K562 (cell line): ENCODE data around the gene SLC7A5. TPM values are rescaled to one million over a fixed set of nuclear protein-coding genes. Genes with fewer than 3 reads are reported as not detected.
A peak's percentile ranks its signal among the peaks of the same experiment; 100 is the strongest.

Source experiments
- KAT2B ChIP-seq: IDR thresholded peaks from one replicate; pipeline ENCODE4 v1.6.1; 2012; ENCODE audit warnings: low read depth, mild to moderate bottlenecking, control low read depth, inconsistent platforms, low read length, moderate library complexity
- NR4A1 ChIP-seq, 2 experiments: fragments of 250-450 bp in 1 of 2; fragments of 450-650 bp in 1 of 2; sonication (Bioruptor Pico) in 1 of 2; IDR thresholded peaks; 2 replicates each; pipeline versions ENCODE4 v1.4.0 to v1.6.1; 2016 to 2020; ENCODE audit warnings: mild to moderate bottlenecking in 2 of 2, missing compliant biosample characterization in 1 of 2, missing genetic modification characterization in 1 of 2, moderate library complexity in 1 of 2
- SMARCC2 ChIP-seq: fragments of 450-650 bp; IDR thresholded peaks from 2 replicates; pipeline ENCODE4 v1.6.1; 2017; ENCODE audit warnings: antibody characterized with exemption, moderate library complexity, mild to moderate bottlenecking, low read depth
- TCFL5 ChIP-seq: fragments of 250-450 bp; sonication (Bioruptor Pico); conservative IDR thresholded peaks from 2 replicates; pipeline ENCODE4 v1.6.1; 2021; ENCODE audit warnings: mild to moderate bottlenecking, moderate library complexity, matching md5 sums
- ZNF764 ChIP-seq: fragments of 250-450 bp; sonication (Bioruptor Pico); IDR thresholded peaks from 2 replicates; pipeline ENCODE4 v1.4.0; 2020; ENCODE audit warnings: low read depth, mild to moderate bottlenecking, moderate library complexity
- polyA plus RNA-seq, 8 experiments: library from polyadenylated mRNA; depleted of rRNA in 4 of 8; stranded (reverse) in 5 of 8; unstranded in 3 of 8; fragments of >200 nt; fragmentation: Nextera tagmentation in 2 of 8; fragmentation: Illumina TruSeq in 1 of 8; extraction: Ambion mirVana in 2 of 8; extraction: Trizol in 1 of 8; gene quantifications; 2 replicates each; pipeline versions ENCODE4 v1.2.1 to v1.2.3, GENCODE V29; 2011 to 2014; ENCODE audit warnings: inconsistent platforms in 1 of 8, missing spikeins in 1 of 8
- total RNA-seq, 7 experiments: library from RNA; depleted of rRNA in 6 of 7; stranded (reverse); fragments of >200 nt in 6 of 7; fragmentation: Illumina TruSeq in 2 of 7; extraction: Trizol in 2 of 7; gene quantifications; 2 replicates each; pipeline versions ENCODE4 v1.2.1 to v1.2.3, GENCODE V29; 2011 to 2021; ENCODE audit warnings: low replicate concordance in 1 of 7
- TF ChIP-seq, protein P1 (sequence below): fragments of 450-650 bp; formaldehyde crosslinking; IDR thresholded peaks from 2 replicates; pipeline ENCODE4 v1.4.0; 2020; ENCODE audit warnings: mild to moderate bottlenecking, moderate library complexity
- TF ChIP-seq, protein P2 (sequence below): IDR thresholded peaks from 2 replicates; pipeline ENCODE4 v1.6.1; 2014; ENCODE audit warnings: antibody characterized with exemption
- TF ChIP-seq, protein P3 (sequence below): fragments of 450-650 bp; IDR thresholded peaks from 2 replicates; pipeline ENCODE4 v1.6.1; 2016; ENCODE audit warnings: mild to moderate bottlenecking, moderate library complexity
- TF ChIP-seq, protein P4 (sequence below): fragments of 250-450 bp; sonication (Bioruptor Pico); IDR thresholded peaks from 2 replicates; pipeline ENCODE4 v1.5.0; 2020; ENCODE audit warnings: mild to moderate bottlenecking, borderline replicate concordance

Gene SLC7A5
- total and polyA plus RNA-seq, 9 of the 15 experiments (the other 6 are each of a cell fraction or from before 2014, with no cell fraction given), result 1.9 to 220 (median 18.6) TPM

DNA sequence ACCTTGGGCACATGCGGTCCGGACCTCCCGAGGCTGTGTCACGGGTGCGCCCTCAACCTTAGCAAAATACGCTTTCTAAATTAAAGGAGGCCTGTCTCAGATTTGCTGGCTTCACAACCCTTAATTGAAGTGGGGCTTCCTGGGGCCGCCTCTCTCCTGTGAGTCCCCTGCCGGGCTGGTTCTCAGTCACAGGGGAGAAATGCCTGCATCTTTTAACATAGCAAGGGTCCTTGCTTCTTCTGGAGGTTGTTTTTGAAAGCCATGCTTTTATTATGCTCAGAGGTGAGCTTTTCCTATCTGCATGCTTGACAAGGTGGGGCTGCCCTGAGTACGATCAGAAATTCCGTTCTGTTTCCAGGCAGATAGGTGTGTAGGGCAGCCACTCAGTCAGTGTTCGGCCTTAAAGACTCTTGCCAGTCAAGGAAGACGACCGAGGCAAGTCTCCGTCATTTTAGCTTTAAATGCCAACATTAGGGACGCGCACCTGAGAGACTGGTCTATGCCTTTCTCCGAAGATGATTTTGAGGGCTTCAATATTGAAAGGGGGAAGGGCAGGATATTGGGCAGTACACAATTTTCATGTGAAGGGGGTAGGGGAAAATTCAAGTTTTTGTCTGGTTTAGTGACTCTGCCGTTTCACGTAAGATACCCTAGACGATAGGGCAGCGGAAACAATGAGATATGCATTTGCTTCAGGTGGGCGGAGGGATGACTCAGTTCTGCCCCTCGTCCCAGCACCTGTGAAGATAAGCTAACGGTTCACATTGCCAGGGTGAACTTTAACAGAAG is 5.5 kb upstream of the SLC7A5 start (continued):
- TF ChIP-seq, protein P1, sequence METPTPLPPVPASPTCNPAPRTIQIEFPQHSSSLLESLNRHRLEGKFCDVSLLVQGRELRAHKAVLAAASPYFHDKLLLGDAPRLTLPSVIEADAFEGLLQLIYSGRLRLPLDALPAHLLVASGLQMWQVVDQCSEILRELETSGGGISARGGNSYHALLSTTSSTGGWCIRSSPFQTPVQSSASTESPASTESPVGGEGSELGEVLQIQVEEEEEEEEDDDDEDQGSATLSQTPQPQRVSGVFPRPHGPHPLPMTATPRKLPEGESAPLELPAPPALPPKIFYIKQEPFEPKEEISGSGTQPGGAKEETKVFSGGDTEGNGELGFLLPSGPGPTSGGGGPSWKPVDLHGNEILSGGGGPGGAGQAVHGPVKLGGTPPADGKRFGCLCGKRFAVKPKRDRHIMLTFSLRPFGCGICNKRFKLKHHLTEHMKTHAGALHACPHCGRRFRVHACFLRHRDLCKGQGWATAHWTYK (CRISPR knock-in tag), result no peak
- TF ChIP-seq SMARCC2 (0 out of 2 replicates have a peak, but pooled peaks have one; percentile 29), KAT2B (no peak), TCFL5 (no peak), ZNF764 (CRISPR knock-in tag) (no peak), NR4A1 (CRISPR knock-in tag; IDR thresholded peaks at IDR 0.05) (no peak), NR4A1 (tag; IDR thresholded peaks at IDR 0.05) (no peak)
- TF ChIP-seq, protein P2, sequence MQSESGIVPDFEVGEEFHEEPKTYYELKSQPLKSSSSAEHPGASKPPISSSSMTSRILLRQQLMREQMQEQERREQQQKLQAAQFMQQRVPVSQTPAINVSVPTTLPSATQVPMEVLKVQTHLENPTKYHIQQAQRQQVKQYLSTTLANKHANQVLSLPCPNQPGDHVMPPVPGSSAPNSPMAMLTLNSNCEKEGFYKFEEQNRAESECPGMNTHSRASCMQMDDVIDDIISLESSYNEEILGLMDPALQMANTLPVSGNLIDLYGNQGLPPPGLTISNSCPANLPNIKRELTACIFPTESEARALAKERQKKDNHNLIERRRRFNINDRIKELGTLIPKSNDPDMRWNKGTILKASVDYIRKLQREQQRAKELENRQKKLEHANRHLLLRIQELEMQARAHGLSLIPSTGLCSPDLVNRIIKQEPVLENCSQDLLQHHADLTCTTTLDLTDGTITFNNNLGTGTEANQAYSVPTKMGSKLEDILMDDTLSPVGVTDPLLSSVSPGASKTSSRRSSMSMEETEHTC, result no peak
- TF ChIP-seq, protein P3, sequence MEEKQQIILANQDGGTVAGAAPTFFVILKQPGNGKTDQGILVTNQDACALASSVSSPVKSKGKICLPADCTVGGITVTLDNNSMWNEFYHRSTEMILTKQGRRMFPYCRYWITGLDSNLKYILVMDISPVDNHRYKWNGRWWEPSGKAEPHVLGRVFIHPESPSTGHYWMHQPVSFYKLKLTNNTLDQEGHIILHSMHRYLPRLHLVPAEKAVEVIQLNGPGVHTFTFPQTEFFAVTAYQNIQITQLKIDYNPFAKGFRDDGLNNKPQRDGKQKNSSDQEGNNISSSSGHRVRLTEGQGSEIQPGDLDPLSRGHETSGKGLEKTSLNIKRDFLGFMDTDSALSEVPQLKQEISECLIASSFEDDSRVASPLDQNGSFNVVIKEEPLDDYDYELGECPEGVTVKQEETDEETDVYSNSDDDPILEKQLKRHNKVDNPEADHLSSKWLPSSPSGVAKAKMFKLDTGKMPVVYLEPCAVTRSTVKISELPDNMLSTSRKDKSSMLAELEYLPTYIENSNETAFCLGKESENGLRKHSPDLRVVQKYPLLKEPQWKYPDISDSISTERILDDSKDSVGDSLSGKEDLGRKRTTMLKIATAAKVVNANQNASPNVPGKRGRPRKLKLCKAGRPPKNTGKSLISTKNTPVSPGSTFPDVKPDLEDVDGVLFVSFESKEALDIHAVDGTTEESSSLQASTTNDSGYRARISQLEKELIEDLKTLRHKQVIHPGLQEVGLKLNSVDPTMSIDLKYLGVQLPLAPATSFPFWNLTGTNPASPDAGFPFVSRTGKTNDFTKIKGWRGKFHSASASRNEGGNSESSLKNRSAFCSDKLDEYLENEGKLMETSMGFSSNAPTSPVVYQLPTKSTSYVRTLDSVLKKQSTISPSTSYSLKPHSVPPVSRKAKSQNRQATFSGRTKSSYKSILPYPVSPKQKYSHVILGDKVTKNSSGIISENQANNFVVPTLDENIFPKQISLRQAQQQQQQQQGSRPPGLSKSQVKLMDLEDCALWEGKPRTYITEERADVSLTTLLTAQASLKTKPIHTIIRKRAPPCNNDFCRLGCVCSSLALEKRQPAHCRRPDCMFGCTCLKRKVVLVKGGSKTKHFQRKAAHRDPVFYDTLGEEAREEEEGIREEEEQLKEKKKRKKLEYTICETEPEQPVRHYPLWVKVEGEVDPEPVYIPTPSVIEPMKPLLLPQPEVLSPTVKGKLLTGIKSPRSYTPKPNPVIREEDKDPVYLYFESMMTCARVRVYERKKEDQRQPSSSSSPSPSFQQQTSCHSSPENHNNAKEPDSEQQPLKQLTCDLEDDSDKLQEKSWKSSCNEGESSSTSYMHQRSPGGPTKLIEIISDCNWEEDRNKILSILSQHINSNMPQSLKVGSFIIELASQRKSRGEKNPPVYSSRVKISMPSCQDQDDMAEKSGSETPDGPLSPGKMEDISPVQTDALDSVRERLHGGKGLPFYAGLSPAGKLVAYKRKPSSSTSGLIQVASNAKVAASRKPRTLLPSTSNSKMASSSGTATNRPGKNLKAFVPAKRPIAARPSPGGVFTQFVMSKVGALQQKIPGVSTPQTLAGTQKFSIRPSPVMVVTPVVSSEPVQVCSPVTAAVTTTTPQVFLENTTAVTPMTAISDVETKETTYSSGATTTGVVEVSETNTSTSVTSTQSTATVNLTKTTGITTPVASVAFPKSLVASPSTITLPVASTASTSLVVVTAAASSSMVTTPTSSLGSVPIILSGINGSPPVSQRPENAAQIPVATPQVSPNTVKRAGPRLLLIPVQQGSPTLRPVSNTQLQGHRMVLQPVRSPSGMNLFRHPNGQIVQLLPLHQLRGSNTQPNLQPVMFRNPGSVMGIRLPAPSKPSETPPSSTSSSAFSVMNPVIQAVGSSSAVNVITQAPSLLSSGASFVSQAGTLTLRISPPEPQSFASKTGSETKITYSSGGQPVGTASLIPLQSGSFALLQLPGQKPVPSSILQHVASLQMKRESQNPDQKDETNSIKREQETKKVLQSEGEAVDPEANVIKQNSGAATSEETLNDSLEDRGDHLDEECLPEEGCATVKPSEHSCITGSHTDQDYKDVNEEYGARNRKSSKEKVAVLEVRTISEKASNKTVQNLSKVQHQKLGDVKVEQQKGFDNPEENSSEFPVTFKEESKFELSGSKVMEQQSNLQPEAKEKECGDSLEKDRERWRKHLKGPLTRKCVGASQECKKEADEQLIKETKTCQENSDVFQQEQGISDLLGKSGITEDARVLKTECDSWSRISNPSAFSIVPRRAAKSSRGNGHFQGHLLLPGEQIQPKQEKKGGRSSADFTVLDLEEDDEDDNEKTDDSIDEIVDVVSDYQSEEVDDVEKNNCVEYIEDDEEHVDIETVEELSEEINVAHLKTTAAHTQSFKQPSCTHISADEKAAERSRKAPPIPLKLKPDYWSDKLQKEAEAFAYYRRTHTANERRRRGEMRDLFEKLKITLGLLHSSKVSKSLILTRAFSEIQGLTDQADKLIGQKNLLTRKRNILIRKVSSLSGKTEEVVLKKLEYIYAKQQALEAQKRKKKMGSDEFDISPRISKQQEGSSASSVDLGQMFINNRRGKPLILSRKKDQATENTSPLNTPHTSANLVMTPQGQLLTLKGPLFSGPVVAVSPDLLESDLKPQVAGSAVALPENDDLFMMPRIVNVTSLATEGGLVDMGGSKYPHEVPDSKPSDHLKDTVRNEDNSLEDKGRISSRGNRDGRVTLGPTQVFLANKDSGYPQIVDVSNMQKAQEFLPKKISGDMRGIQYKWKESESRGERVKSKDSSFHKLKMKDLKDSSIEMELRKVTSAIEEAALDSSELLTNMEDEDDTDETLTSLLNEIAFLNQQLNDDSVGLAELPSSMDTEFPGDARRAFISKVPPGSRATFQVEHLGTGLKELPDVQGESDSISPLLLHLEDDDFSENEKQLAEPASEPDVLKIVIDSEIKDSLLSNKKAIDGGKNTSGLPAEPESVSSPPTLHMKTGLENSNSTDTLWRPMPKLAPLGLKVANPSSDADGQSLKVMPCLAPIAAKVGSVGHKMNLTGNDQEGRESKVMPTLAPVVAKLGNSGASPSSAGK, result no peak
- TF ChIP-seq, protein P4, sequence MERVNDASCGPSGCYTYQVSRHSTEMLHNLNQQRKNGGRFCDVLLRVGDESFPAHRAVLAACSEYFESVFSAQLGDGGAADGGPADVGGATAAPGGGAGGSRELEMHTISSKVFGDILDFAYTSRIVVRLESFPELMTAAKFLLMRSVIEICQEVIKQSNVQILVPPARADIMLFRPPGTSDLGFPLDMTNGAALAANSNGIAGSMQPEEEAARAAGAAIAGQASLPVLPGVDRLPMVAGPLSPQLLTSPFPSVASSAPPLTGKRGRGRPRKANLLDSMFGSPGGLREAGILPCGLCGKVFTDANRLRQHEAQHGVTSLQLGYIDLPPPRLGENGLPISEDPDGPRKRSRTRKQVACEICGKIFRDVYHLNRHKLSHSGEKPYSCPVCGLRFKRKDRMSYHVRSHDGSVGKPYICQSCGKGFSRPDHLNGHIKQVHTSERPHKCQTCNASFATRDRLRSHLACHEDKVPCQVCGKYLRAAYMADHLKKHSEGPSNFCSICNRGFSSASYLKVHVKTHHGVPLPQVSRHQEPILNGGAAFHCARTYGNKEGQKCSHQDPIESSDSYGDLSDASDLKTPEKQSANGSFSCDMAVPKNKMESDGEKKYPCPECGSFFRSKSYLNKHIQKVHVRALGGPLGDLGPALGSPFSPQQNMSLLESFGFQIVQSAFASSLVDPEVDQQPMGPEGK (CRISPR knock-in tag), result no peak
